ENCODE data around the gene FNDC3B.

Gene FNDC3B

GRCh38 chr3:172244011-172244410 is 204.6 kb downstream of the FNDC3B start:
- Histone ChIP-seq H3F3A (ENCODE audit: insufficient read depth, low read length) (no peaks in the 10 kb centered on the region), H3K79me2 (ENCODE audit: low read length) (peaks cover 86% of the 10 kb centered on the region), H4K20me1 (ENCODE audit: insufficient read depth, low read length) (no peaks in the 10 kb centered on the region), H3K4me3 (ENCODE audit: low read length) (no peak overlapping the region), H3K27ac (ENCODE audit: low read length) (no peak overlapping the region), H3K4me2 (ENCODE audit: low read depth, low read length) (no peak overlapping the region), H3K36me3 (replicated peaks; ENCODE audit: insufficient read depth, low read length) (peaks cover 13% of the 10 kb centered on the region; the same call in 1 of the 2 replicates), H3K9me3 (replicated peaks; ENCODE audit: insufficient read depth, low read length) (no peaks in the 10 kb centered on the region), H3K27me3 (replicated peaks; ENCODE audit: insufficient read depth, low read length) (no peaks in the 10 kb centered on the region), H3K9ac (ENCODE audit: low read length) (no peak overlapping the region), H3K9me2 (replicated peaks; ENCODE audit: insufficient read depth, low read length) (no peaks in the 10 kb centered on the region), H3K4me1 (ENCODE audit: low read length) (no peaks in the 10 kb centered on the region), H2AFZ (ENCODE audit: low read length) (no peak overlapping the region)
- TF ChIP-seq, protein P1, sequence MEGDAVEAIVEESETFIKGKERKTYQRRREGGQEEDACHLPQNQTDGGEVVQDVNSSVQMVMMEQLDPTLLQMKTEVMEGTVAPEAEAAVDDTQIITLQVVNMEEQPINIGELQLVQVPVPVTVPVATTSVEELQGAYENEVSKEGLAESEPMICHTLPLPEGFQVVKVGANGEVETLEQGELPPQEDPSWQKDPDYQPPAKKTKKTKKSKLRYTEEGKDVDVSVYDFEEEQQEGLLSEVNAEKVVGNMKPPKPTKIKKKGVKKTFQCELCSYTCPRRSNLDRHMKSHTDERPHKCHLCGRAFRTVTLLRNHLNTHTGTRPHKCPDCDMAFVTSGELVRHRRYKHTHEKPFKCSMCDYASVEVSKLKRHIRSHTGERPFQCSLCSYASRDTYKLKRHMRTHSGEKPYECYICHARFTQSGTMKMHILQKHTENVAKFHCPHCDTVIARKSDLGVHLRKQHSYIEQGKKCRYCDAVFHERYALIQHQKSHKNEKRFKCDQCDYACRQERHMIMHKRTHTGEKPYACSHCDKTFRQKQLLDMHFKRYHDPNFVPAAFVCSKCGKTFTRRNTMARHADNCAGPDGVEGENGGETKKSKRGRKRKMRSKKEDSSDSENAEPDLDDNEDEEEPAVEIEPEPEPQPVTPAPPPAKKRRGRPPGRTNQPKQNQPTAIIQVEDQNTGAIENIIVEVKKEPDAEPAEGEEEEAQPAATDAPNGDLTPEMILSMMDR (IDR thresholded peaks at IDR 0.05; ENCODE audit: low read length) = no peak
- TF ChIP-seq EZH2 (optimal IDR thresholded peaks at IDR 0.05; ENCODE audit: low read depth, low read length) = no peak
- no peak for TF ChIP-seq EZH2phosphoT487 (IDR thresholded peaks at IDR 0.05; ENCODE audit: low read length)
- no peak for DNase-seq

DNA sequence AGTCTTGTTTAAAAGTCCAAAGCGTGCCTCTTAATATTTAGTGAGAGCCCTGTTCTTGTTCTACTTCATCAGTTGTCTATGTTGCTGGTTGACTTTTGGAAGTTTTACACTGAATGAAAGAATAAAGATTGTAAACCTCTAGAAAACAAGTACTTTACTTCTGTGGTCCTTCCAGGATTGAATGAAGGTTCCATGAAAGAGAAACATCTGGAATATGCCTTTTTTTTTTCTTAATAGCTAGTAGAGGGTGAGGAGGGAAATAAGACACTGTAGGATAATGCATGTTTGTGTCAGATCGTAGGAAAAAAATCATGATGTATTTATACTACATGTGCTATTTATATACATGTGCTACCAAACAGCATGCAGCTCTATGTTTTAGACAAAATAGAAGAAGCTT is 205.9 kb downstream of the FNDC3B start:
- no peaks in the 10 kb centered on the region for H3K4me1 ChIP-seq (ENCODE audit: low read length)
- H3K36me3 ChIP-seq (replicated peaks; ENCODE audit: insufficient read depth, low read length) = peaks cover 11% of the 10 kb centered on the region; the same call in 1 of the 2 replicates
- DNase-seq = no peak
- no peak overlapping the region for H3K27ac ChIP-seq (ENCODE audit: low read length)
- H4K20me1 ChIP-seq (ENCODE audit: insufficient read depth, low read length) = no peaks in the 10 kb centered on the region
- H2AFZ ChIP-seq (ENCODE audit: low read length) = no peak overlapping the region
- H3K79me2 ChIP-seq (ENCODE audit: low read length) = peaks cover 84% of the 10 kb centered on the region
- no peak overlapping the region for H3K4me3 ChIP-seq (ENCODE audit: low read length)
- no peak overlapping the region for H3K4me2 ChIP-seq (ENCODE audit: low read depth, low read length)
- no peaks in the 10 kb centered on the region for H3K27me3 ChIP-seq (replicated peaks; ENCODE audit: insufficient read depth, low read length)
- no peak for TF ChIP-seq EZH2phosphoT487 (IDR thresholded peaks at IDR 0.05; ENCODE audit: low read length)
- TF ChIP-seq EZH2 (optimal IDR thresholded peaks at IDR 0.05; ENCODE audit: low read depth, low read length) = no peak
- TF ChIP-seq, protein P1 (IDR thresholded peaks at IDR 0.05; ENCODE audit: low read length) = no peak
- no peaks in the 10 kb centered on the region for H3F3A ChIP-seq (ENCODE audit: insufficient read depth, low read length)
- H3K9me3 ChIP-seq (replicated peaks; ENCODE audit: insufficient read depth, low read length) = no peaks in the 10 kb centered on the region
- H3K9me2 ChIP-seq (replicated peaks; ENCODE audit: insufficient read depth, low read length) = no peaks in the 10 kb centered on the region
- no peak overlapping the region for H3K9ac ChIP-seq (ENCODE audit: low read length)

DNA sequence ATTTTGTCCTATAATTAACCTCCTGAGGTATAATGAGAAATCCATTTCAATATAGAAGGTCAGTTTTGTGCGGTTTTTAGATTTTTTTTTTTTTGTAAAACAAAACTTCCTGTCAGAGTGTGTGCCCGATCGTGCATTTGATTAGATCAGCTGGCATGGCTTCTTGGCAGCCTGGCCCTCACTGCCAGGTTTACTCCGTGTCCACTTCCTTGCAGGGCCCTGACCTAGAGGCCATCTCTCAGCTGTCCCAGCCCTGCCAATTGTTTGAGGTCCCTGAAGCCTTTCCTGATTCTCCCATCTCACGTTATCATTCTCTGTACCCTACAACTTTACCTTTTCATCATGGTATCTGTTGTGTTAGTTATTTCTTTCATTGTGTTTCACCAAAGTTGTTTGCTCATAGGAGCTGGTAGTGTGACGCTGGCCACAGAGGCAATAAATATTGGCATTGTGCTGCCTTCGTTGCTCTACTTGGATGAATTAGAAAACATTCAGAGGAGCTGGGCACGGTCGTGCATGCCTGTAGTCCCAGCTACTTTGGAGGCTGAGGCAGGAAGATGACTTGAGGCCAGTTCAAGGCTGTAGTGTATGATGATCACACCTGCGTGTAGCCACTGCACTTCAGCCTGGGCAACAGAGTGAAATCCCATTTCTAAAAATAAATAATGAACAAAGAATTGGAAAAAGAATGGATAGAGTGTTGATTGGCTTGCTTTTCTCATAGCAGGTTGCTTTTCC is 206.9 kb downstream of the FNDC3B start:
- no peak overlapping the region for H3K27ac ChIP-seq (ENCODE audit: low read length)
- no peak for DNase-seq
- peaks cover 79% of the 10 kb centered on the region for H3K79me2 ChIP-seq (ENCODE audit: low read length)

More for the DNA sequence above, 206.9 kb downstream of the FNDC3B start:
- no peaks in the 10 kb centered on the region for H3K27me3 ChIP-seq (replicated peaks; ENCODE audit: insufficient read depth, low read length)
- no peaks in the 10 kb centered on the region for H3F3A ChIP-seq (ENCODE audit: insufficient read depth, low read length)
- no peak for TF ChIP-seq EZH2 (optimal IDR thresholded peaks at IDR 0.05; ENCODE audit: low read depth, low read length)
- no peak for TF ChIP-seq EZH2phosphoT487 (IDR thresholded peaks at IDR 0.05; ENCODE audit: low read length)
- TF ChIP-seq, protein P1 (IDR thresholded peaks at IDR 0.05; ENCODE audit: low read length) = no peak
- no peaks in the 10 kb centered on the region for H3K9me3 ChIP-seq (replicated peaks; ENCODE audit: insufficient read depth, low read length)
- H3K4me1 ChIP-seq (ENCODE audit: low read length) = no peaks in the 10 kb centered on the region
- no peak overlapping the region for H3K4me2 ChIP-seq (ENCODE audit: low read depth, low read length)
- H3K9me2 ChIP-seq (replicated peaks; ENCODE audit: insufficient read depth, low read length) = no peaks in the 10 kb centered on the region
- no peak overlapping the region for H3K9ac ChIP-seq (ENCODE audit: low read length)
- no peaks in the 10 kb centered on the region for H4K20me1 ChIP-seq (ENCODE audit: insufficient read depth, low read length)
- no peak overlapping the region for H3K4me3 ChIP-seq (ENCODE audit: low read length)
- peaks cover 11% of the 10 kb centered on the region for H3K36me3 ChIP-seq (replicated peaks; ENCODE audit: insufficient read depth, low read length)
- no peak overlapping the region for H2AFZ ChIP-seq (ENCODE audit: low read length)
